ENCODE measurements around the gene ERGIC1.

- TF ChIP-seq EZH2 (IDR thresholded peaks at IDR 0.05; ENCODE audit: borderline replicate concordance, insufficient read depth, low read length, poor library complexity, severe bottlenecking) (no peak), CTCF (IDR thresholded peaks at IDR 0.05; ENCODE audit: poor library complexity, severe bottlenecking) (no peak), POLR2AphosphoS5 (IDR thresholded peaks at IDR 0.05) (no peak), REST (IDR thresholded peaks at IDR 0.05; ENCODE audit: borderline replicate concordance) (no peak)
These were observed 44.2 kb upstream of the ERGIC1 start for GRCh38 chr5:172789687-172790495.
